K562 (cell line): ENCODE results near the gene NCKAP1. TPM values are rescaled to one million over a fixed set of nuclear protein-coding genes. Genes with fewer than 3 reads are reported as not detected.

Source experiments
- ATAC-seq: fragments of 200-7000 bp; cut with Tn5 transposase; 3 replicates; pipeline ENCODE4 v1.9.1; 2020; ENCODE audit warnings: moderate library complexity
- BruUV-seq: library from RNA; stranded (reverse); fragments of 400-500 nt; replicated peaks from 2 replicates; lab custom pipeline; 2021; lab: Mats Ljungman, UMichigan
- CTCF ChIA-PET: fragments of 300-600 bp; formaldehyde crosslinking; extraction: SDS; loops from one replicate; lab custom pipeline; 2021; ENCODE audit warnings: low intra/inter-chr PET ratio; lab: Yijun Ruan, JAX
- POLR2A ChIA-PET: fragments of 300-600, 350-650 bp; sonication (Branson Sonifier 250); formaldehyde crosslinking; extraction: SDS; loops from one replicate; lab custom pipeline; 2021; ENCODE audit warnings: antibody characterized with exemption, inconsistent platforms; lab: Yijun Ruan, JAX
- DNase-seq, 4 experiments: peaks; one replicate each; pipeline versions ENCODE4 v3.0.0 to v3.0.0-alpha.2; 2011 to 2018; ENCODE audit warnings: low spot score in 3 of 4, mixed read lengths in 3 of 4; ENCODE audit errors: extremely low read depth in 1 of 4
- FAIRE-seq: peaks from 2 replicates; lab custom pipeline; 2011; peaks lifted over from hg19 to GRCh38; lab: Jason Lieb, UNC
- H2AFZ ChIP-seq: 2 replicates; pipeline ENCODE4 v1.6.0; 2011; ENCODE audit warnings: low read depth, low read length, control low read depth, inconsistent platforms
- H3K27ac ChIP-seq: fragments of 200-600 bp; 3 replicates; pipeline ENCODE4 v1.8.0; 2011; ENCODE audit warnings: low read depth, mild to moderate bottlenecking, control low read depth, inconsistent platforms, low read length, moderate library complexity, mixed read lengths; ENCODE audit errors: extremely low read depth
- H3K27me3 ChIP-seq, 2 experiments: fragments of 300-600 bp in 1 of 2; 2 replicates in 1 of 2; 3 replicates in 1 of 2; pipeline versions ENCODE4 v1.6.0 to v1.8.0; 2011; ENCODE audit warnings: inconsistent platforms in 2 of 2, low read length in 2 of 2, mild to moderate bottlenecking in 1 of 2, mixed read lengths in 1 of 2, moderate library complexity in 1 of 2; ENCODE audit not compliant: control insufficient read depth in 2 of 2, insufficient read depth in 2 of 2
- H3K36me3 ChIP-seq: fragments of 300-600 bp; 3 replicates; pipeline ENCODE4 v1.8.0; 2011; ENCODE audit warnings: mild to moderate bottlenecking, low read length, inconsistent platforms; ENCODE audit not compliant: control insufficient read depth, insufficient read depth
- H3K4me1 ChIP-seq, 2 experiments: fragments of 200-600 bp in 1 of 2; replicated peaks in 1 of 2; 2 replicates in 1 of 2; 3 replicates in 1 of 2; pipeline versions ENCODE4 v1.5.1 to v1.8.0; 2011; ENCODE audit warnings: inconsistent platforms in 2 of 2, low read length in 2 of 2, mild to moderate bottlenecking in 1 of 2, mixed read lengths in 1 of 2, moderate library complexity in 1 of 2; ENCODE audit not compliant: control insufficient read depth in 2 of 2, insufficient read depth in 2 of 2
- H3K4me2 ChIP-seq: 2 replicates; pipeline ENCODE4 v1.6.1; 2011; ENCODE audit warnings: low read length, control low read depth, inconsistent platforms, mixed read lengths; ENCODE audit not compliant: insufficient read depth
- H3K4me3 ChIP-seq: fragments of 200-600 bp; sonication (generic), shearing (Covaris generic); 2 replicates; pipeline ENCODE4 v1.5.1; 2016; ENCODE audit warnings: control low read depth, inconsistent platforms
- H3K79me2 ChIP-seq: fragments of 200-600 bp; 3 replicates; pipeline ENCODE4 v1.8.0; 2011; ENCODE audit warnings: low read length, inconsistent platforms; ENCODE audit not compliant: control insufficient read depth, insufficient read depth
- H3K9ac ChIP-seq, 2 experiments: 2 replicates each; pipeline versions ENCODE4 v1.6.0 to v1.6.1; 2011; ENCODE audit warnings: low read depth in 2 of 2, low read length in 2 of 2, control low read depth in 1 of 2, inconsistent platforms in 1 of 2, mild to moderate bottlenecking in 1 of 2, mixed read lengths in 1 of 2; ENCODE audit not compliant: insufficient read depth in 1 of 2
- H3K9me1 ChIP-seq: one replicate; pipeline ENCODE4 v1.6.0; 2011; ENCODE audit warnings: inconsistent platforms, mild to moderate bottlenecking, low read length, moderate library complexity; ENCODE audit not compliant: control insufficient read depth, insufficient read depth
- H3K9me3 ChIP-seq: replicated peaks from 2 replicates; pipeline ENCODE4 v1.5.1; 2011; ENCODE audit warnings: low read depth, low read length, inconsistent platforms; ENCODE audit not compliant: control insufficient read depth, insufficient read depth
- H4K20me1 ChIP-seq: replicated peaks from 2 replicates; pipeline ENCODE4 v1.6.1; 2011; ENCODE audit warnings: low read length, inconsistent platforms, mixed read lengths; ENCODE audit not compliant: control insufficient read depth, insufficient read depth
- AFF1 ChIP-seq, 2 experiments: fragments of 450-650 bp; IDR thresholded peaks; 2 replicates each; pipeline ENCODE4 v1.6.1; 2018; ENCODE audit warnings: mild to moderate bottlenecking in 2 of 2, low read depth in 1 of 2; ENCODE audit not compliant: partially characterized antibody in 2 of 2
- KDM1A ChIP-seq, 2 experiments: fragments of 450-650 bp; IDR thresholded peaks; 2 replicates each; pipeline ENCODE4 v1.6.1; 2016; ENCODE audit warnings: mild to moderate bottlenecking in 2 of 2
- SLC30A9 ChIP-seq: fragments of 250-450 bp; sonication (Bioruptor Pico); IDR thresholded peaks from 2 replicates; pipeline ENCODE4 v1.8.0; 2022; ENCODE audit warnings: mild to moderate bottlenecking, moderate library complexity
- ZBTB5 ChIP-seq: fragments of 450-650 bp; IDR thresholded peaks from 2 replicates; pipeline ENCODE4 v1.6.1; 2017; ENCODE audit warnings: antibody characterized with exemption
- ZNF655 ChIP-seq: fragments of 250-450 bp; sonication (Bioruptor Pico); IDR thresholded peaks from 2 replicates; pipeline ENCODE4 v1.5.0; 2021
- WGBS: fragments of 100-300 bp; shearing (Covaris generic); methylation state at CpG from one replicate; pipeline ENCODE4 v1.1.6; 2016; ENCODE audit warnings: low coverage, mixed read lengths; ENCODE audit not compliant: insufficient coverage; ENCODE audit errors: missing lambda C conversion rate; 5-methylcytosine and 5-hydroxymethylcytosine counted together
- in situ Hi-C: fragments of 300-500 bp; cut with MboI; formaldehyde crosslinking; loops from 4 replicates; pipeline ENCODE4 v1.15.0; 2018; ENCODE audit warnings: inconsistent platforms, mixed read lengths
- intact Hi-C: fragments of 100-400 bp; cut with micrococcal nuclease; formaldehyde crosslinking; loops from 2 replicates; pipeline ENCODE4 v1.14.2; 2022
- polyA plus RNA-seq, 8 experiments: library from polyadenylated mRNA; depleted of rRNA in 4 of 8; stranded (reverse) in 5 of 8; unstranded in 3 of 8; fragments of >200 nt; fragmentation: Nextera tagmentation in 2 of 8; fragmentation: Illumina TruSeq in 1 of 8; extraction: Ambion mirVana in 2 of 8; extraction: Trizol in 1 of 8; gene quantifications; 2 replicates each; pipeline versions ENCODE4 v1.2.1 to v1.2.3, GENCODE V29; 2011 to 2014; ENCODE audit warnings: inconsistent platforms in 1 of 8, missing spikeins in 1 of 8
- total RNA-seq, 7 experiments: library from RNA; depleted of rRNA in 6 of 7; stranded (reverse); fragments of >200 nt in 6 of 7; fragmentation: Illumina TruSeq in 2 of 7; extraction: Trizol in 2 of 7; gene quantifications; 2 replicates each; pipeline versions ENCODE4 v1.2.1 to v1.2.3, GENCODE V29; 2011 to 2021; ENCODE audit warnings: low replicate concordance in 1 of 7

Gene NCKAP1
- total and polyA plus RNA-seq, 9 of the 15 experiments (the other 6 are each of a cell fraction or from before 2014, with no cell fraction given) = 34.0 to 153 (median 88.7) TPM

- DNase-seq = no peak
- Histone ChIP-seq H3K27me3 (no peaks in the 10 kb centered on the region), H3K4me3 (no peak overlapping the region), H3K4me2 (no peak overlapping the region), H3K9ac (no peak overlapping the region), H3K36me3 (peaks cover 13% of the 10 kb centered on the region), H3K27ac (no peak overlapping the region; the same call in 2 of the 3 replicates), H4K20me1 (peaks cover 11% of the 10 kb centered on the region), H2AFZ (no peak overlapping the region), H3K4me1 (peaks cover 5 to 30% of the 10 kb centered on the region in 2 experiments; a peak in 4 of 5 replicates), H3K79me2 (peaks cover 99% of the 10 kb centered on the region), H3K9me1 (no peaks in the 10 kb centered on the region), H3K9me3 (no peaks in the 10 kb centered on the region)
- POLR2A ChIA-PET = interaction anchor here (0.6 to 2.0 kb wide), 5 partner anchors 9 to 22 kb away, joined by 3 to 9 read pairs (median 3); no protein-coding TSS in a partner anchor
- no peak for ATAC-seq
- intact Hi-C loops (no loop called here), in situ Hi-C loops (no loop called here)
- CTCF ChIA-PET = no interaction called here
- TF ChIP-seq ZNF655 (CRISPR knock-in tag) (no peak), KDM1A (IDR thresholded peaks at IDR 0.05) (peak in 1 of 2 experiments; percentile 63; a peak in 1 of 4 replicates), SLC30A9 (no peak), ZBTB5 (no peak), AFF1 (IDR thresholded peaks at IDR 0.05; ENCODE audit: low read depth in 1 of 2, partially characterized antibody in 2 of 2) (no peak)
- TF ChIP-seq, all 486 proteins: peak for 1
- WGBS = 81% methylated on average over 3 of the region's 3 CpGs
- no peak for FAIRE-seq
- BruUV-seq = no TSS peak
Measured at GRCh38 chr2:183009249-183009899, 28.9 kb downstream of the NCKAP1 start.
